ENCODE data around the gene SLC44A4. TPM values are rescaled to one million over a fixed set of nuclear protein-coding genes. Genes with fewer than 3 reads are reported as not detected.
"Not testable (repeated sequence)": the region's sequence is repeated elsewhere in the genome, so short reads cannot be mapped to it uniquely, and the experiment has no call there.

The SLC44A4 gene
- polyA plus RNA-seq = 1 to 10 TPM; 1.3 to 8.1 (median 6.2) TPM

DNA sequence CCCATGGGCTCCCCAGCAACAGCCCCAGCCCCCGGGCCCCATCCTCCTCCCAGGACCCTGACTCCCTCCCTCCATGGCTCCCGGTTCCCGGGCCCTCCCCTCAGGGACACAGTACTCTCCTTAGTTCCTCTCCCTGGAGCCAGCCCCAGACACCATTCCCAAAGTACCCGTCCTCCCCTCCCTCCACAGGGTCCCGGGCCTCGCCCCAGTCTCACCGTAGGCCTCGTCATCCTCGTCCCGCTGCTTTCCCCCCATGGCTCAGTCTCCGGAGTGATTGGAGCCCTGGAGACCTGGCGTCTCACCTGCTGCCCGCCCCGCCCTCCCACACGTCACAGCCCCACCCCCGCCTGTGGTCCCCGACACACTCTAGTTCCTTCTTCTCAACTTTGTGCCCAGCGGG lies at the start of gene SLC44A4:
TSS of gene SLC44A4 (minus strand) at position 272 of the 400 bp plus-strand sequence. CDS start at position 255, 17 bp downstream.
- 44 to 70% (median 53%) methylated on average over 18 of the region's 18 CpGs for WGBS, 3 donors
- no peak within 1 kb of the TSS for H3K27ac ChIP-seq (ENCODE audit: low read depth, low read length)

DNA sequence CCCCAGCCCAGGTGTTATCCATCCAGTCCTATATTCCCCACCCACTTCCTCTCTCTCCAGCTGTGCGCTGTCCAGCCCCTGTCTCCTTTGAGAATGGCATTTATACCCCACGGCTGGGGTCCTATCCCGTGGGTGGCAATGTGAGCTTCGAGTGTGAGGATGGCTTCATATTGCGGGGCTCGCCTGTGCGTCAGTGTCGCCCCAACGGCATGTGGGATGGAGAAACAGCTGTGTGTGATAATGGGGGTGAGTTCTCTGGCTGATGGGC lies 49.8 kb upstream of the SLC44A4 start:
- no peak overlapping the region for H3K27ac ChIP-seq (ENCODE audit: low read depth, low read length)

GRCh38 chr6:31927863-31928671 lies 49.3 kb upstream of the SLC44A4 start:
- no peak overlapping the region for H3K27ac ChIP-seq (ENCODE audit: low read depth, low read length)
- whole genome bisulfite sequencing, 3 donors = 71 to 78% (median 72%) methylated on average over 11 of the region's 11 CpGs

More for the DNA sequence above, 49.8 kb upstream of the SLC44A4 start:
- WGBS, 3 donors = 75 to 77% (median 75%) methylated on average over 9 of the region's 9 CpGs

- 58 to 60% (median 60%) methylated on average over 11 of the region's 11 CpGs for WGBS, 3 donors
- no peak within 1 kb of the TSS for H3K27ac ChIP-seq (ENCODE audit: low read depth, low read length)
These were observed 48.6 kb upstream of the SLC44A4 start, which contains the start of gene C2 for GRCh38 chr6:31927242-31927862. C2 (plus strand) TSS chr6:31927717; CDS start chr6:31927753, 36 bp downstream.

DNA sequence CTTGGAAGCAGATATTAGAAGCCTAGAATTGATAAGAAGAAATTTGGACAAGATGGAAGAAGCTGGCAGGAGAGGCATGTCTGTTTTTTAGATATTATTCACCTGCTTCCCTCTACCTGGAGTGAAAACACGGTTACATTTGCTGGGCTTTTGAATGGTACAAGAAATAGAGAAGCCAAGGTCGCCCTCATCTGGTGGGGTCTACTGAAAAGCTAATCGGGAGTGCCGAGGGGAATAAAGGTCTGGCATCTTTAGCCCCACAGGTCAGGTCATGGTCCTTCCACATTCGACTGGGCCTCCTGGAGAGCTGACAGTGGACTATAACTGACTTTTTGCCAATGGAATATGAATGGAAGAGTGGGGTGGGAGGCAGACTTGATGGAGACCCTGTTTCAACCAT lies 44.1 kb upstream of the SLC44A4 start:
- no peak overlapping the region for H3K27ac ChIP-seq (ENCODE audit: low read depth, low read length)
- WGBS, 3 donors = 11 to 16% (median 14%) methylated on average over 5 of the region's 5 CpGs

DNA sequence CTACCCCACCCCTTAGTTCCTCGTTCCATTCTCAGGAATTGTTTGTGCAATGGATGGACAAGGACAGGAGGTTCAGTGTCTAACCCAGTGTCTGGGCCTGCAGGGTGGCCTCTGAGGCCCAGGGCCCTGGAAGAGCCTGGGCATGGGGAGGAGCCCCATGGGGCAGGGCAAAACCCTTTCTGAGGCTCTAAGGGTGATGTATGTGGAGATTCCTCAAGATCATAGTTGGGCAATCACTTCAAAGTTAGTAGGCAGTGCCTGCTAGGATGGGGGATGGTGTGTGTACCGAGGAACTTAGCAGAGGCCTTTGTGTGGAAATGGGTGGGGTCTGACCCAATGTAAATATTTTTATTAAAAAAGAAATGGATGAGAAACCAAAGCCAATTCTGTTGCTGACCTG lies 42.0 kb upstream of the SLC44A4 start:
- H3K27ac ChIP-seq (ENCODE audit: low read depth, low read length) = no peak overlapping the region
- WGBS, 3 donors = 43 to 79% (median 60%) methylated on average over 2 of the region's 2 CpGs

- WGBS, 3 donors = 77 to 83% (median 78%) methylated on average over 6 of the region's 6 CpGs
- no peak overlapping the region for H3K27ac ChIP-seq (ENCODE audit: low read depth, low read length)
These were observed 41.0 kb upstream of the SLC44A4 start for GRCh38 chr6:31919624-31920303.

DNA sequence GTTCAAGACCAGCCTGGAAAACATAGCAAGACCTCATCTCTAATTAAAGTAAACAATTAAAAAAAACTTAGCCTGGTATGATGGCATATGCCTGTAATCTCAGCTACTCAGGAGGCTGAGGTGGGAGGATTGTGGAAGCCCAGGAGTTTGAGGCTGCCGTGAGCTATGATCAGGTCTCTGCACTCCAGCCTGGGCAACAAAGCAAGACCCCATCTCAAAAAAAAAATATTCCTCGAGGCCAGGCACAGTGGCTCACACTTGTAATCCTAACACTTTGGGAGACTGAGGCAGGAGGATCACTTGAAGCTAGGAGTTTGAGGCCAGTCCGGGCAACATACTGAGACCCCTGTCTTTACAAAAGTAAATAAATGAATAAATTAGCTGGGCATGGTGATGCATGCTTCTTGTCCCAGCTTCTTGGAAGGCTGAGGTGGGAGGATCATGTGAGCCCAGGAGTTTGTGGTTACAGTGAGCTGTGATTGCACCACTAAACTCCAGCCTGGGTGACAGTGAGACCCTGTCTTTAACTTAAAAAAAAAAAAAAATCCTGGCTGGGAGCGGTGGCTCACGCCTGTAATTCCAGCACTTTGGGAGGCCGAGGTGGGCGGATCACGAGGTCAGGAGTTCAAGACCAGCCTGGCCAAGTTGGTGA lies 39.4 kb upstream of the SLC44A4 start:
- WGBS, 3 donors = 65 to 85% (median 83%) methylated on average over 8 of the region's 8 CpGs

DNA sequence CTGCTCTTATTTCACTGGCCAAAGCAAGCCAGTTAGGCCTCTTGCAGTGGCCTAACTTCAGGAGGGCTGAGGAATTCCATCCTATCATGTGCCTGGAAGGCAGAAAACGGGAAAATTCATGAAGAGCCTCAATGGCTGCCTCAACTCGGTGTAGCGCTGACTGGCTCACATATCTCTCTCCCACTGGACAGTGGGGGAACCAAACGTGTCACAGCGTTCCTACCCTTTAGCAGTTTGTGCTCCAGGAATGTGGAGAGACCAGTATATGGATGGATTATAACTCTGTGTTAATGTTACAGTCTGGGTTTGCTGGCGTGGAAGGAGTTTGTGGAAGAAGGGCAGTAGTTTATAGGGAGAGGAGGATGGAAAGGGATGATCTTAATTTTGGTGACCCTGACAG lies 37.0 kb upstream of the SLC44A4 start:
- no peak overlapping the region for H3K27ac ChIP-seq (ENCODE audit: low read depth, low read length)
- WGBS, 3 donors = 79 to 89% (median 88%) methylated on average over 6 of the region's 6 CpGs

More for the DNA sequence above, 39.4 kb upstream of the SLC44A4 start:
- H3K27ac ChIP-seq (ENCODE audit: low read depth, low read length) = no peak overlapping the region

DNA sequence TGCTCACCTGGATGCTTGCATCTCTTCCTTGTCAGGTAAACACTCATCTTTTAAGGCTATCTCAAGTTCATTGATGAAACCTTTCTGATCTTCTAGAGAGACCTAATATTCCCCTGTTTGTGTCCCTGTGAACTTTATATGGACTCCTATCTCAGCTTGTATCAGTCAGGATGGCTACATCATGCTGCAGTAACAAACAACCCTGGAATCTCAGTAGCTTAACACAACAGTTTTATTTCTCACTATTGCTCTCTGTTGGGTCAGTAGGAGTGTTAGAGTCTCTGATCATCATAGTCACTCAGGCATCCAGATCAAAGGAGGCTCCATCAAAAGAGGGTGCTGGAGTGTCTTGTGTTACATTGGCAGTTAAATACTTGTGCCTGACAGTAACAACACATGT lies 36.6 kb upstream of the SLC44A4 start:
- no peak overlapping the region for H3K27ac ChIP-seq (ENCODE audit: low read depth, low read length)

- H3K27ac ChIP-seq (ENCODE audit: low read depth, low read length) = no peak overlapping the region
- WGBS, 3 donors = 66 to 78% (median 68%) methylated on average over 11 of the region's 11 CpGs
These were observed 33.2 kb upstream of the SLC44A4 start for GRCh38 chr6:31911826-31912585.

DNA sequence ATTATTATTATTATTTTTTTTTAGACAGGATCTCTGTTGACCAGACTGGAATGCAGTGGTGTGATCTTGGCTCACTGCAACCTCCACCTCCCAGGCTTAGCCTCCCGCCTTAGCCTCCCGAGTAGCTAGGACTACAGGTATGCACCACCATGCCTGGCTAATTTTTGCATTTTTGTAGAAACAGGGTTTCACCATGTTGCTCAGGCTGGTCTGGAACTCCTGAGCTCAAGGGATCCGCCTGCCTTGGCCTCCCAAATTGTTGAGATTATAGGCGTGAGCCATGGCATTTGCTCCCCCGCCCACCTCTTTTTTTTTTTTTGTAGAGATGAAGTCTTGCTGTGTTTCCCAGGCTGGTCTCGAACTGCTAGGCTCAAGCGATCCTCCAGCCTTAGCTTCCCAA lies 30.5 kb upstream of the SLC44A4 start:
- WGBS, 3 donors = 69 to 85% (median 80%) methylated on average over 7 of the region's 7 CpGs
- H3K27ac ChIP-seq (ENCODE audit: low read depth, low read length) = not testable (repeated sequence)

- H3K27ac ChIP-seq (ENCODE audit: low read depth, low read length) = no peak overlapping the region
- WGBS, 3 donors = 33 to 69% (median 53%) methylated on average over 4 of the region's 4 CpGs
These were observed 30.0 kb upstream of the SLC44A4 start for GRCh38 chr6:31908791-31909190.

- not testable (repeated sequence) for H3K27ac ChIP-seq (ENCODE audit: low read depth, low read length)
- 72 to 90% (median 90%) methylated on average over 5 of the region's 5 CpGs for WGBS, 3 donors
These were observed 29.5 kb upstream of the SLC44A4 start for GRCh38 chr6:31908255-31908654.

- H3K27ac ChIP-seq (ENCODE audit: low read depth, low read length) = no peak overlapping the region
- 32 to 43% (median 39%) methylated on average over 7 of the region's 7 CpGs for WGBS, 3 donors
These were observed 28.5 kb upstream of the SLC44A4 start for GRCh38 chr6:31907158-31907813.

DNA sequence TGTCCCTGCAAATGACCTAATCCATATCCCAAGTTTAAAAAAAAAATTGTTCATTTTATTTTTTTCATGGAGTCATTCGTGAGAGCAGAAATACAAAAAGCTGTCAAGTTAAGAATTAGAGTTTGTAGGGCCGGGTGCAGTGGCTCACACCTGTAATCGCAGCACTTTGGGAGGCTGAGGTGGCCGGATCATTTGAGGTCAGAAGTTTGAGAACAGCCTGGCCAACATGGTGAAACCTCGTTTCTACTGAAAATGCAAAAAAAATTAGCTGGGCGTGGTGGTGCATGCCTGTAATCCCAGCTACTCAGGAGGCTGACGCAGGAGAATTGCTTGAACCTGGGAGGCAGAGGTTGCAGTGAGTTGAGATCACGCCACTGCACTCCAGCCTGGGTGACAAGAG lies 27.9 kb upstream of the SLC44A4 start:
- WGBS, 3 donors = 74 to 80% (median 76%) methylated on average over 8 of the region's 8 CpGs
- H3K27ac ChIP-seq (ENCODE audit: low read depth, low read length) = not testable (repeated sequence)

GRCh38 chr6:31906122-31906521 lies 27.3 kb upstream of the SLC44A4 start:
- 36 to 51% (median 40%) methylated on average over 4 of the region's 4 CpGs for WGBS, 3 donors
- H3K27ac ChIP-seq (ENCODE audit: low read depth, low read length) = no peak overlapping the region

DNA sequence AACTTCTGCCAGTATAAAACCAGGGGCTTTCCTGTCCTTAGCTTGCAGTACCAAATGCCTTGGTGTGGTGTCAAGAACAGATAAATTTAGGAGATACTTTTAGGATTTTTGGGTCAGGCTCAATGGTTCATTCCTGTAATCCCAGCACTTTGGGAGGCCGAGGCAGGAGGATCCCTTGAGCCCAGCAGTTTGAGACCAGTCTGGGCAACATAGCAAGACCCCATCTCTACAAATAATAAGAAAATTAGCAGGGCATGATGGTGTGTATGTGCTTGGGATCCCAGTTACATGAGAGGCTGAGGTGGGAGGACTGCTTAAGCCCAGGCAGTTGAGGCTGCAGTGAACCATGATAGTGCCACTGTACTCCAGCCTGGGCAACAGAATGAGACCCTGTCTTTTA lies 26.2 kb upstream of the SLC44A4 start:
- 95 to 96% (median 96%) methylated on average over 1 of the region's 1 CpG for WGBS, 3 donors
- H3K27ac ChIP-seq (ENCODE audit: low read depth, low read length) = no peak overlapping the region

Data from adipose tissue (tissue), 3 donors.